Ovary (tissue), 9 donors: ENCODE measurements around the gene PYDC1. TPM values are rescaled to one million over a fixed set of nuclear protein-coding genes. Genes with fewer than 3 reads are reported as not detected.

Source experiments
- DNase-seq, 5 donors: peaks; one replicate each; pipeline ENCODE4 v3.0.0-alpha.2; 2019 to 2020
- H3K27ac ChIP-seq, 2 donors: fragments of 200-600 bp; one replicate each; pipeline versions ENCODE4 v1.5.1 to v1.8.0; 2019 to 2022
- H3K27me3 ChIP-seq: fragments of 200-600 bp; one replicate; pipeline ENCODE4 v1.8.0; 2022
- H3K36me3 ChIP-seq: fragments of 200-600 bp; sonication (generic); one replicate; pipeline ENCODE4 v1.5.1; 2019
- H3K4me1 ChIP-seq: one replicate; pipeline ENCODE4 v1.8.1; 2013; ENCODE audit warnings: mild to moderate bottlenecking, moderate library complexity; ENCODE audit not compliant: insufficient read depth
- H3K4me3 ChIP-seq: fragments of 200-600 bp; sonication (generic); one replicate; pipeline ENCODE4 v1.5.1; 2017
- H3K9me3 ChIP-seq, 2 donors: fragments of 200-600 bp in 1 of 2; sonication (generic) in 1 of 2; one replicate each; pipeline versions ENCODE4 v1.5.1 to v1.8.1; 2013 to 2019; ENCODE audit warnings: mild to moderate bottlenecking in 1 of 2, moderate library complexity in 1 of 2
- CTCF ChIP-seq, 3 donors: fragments of 450-650 bp in 2 of 3; fragments of 200-600 bp in 1 of 3; IDR thresholded peaks; one replicate each; pipeline versions ENCODE4 v1.5.1 to v1.8.0; 2016 to 2022; ENCODE audit warnings: antibody characterized with exemption in 3 of 3, mild to moderate bottlenecking in 1 of 3
- EP300 ChIP-seq: sonication (generic); formaldehyde crosslinking; IDR thresholded peaks from one replicate; pipeline ENCODE4 v1.6.1; 2017; ENCODE audit warnings: antibody characterized with exemption
- POLR2A ChIP-seq: fragments of 450-650 bp; IDR thresholded peaks from one replicate; pipeline ENCODE4 v1.6.1; 2017; ENCODE audit warnings: antibody characterized with exemption, mild to moderate bottlenecking, moderate library complexity
- WGBS, 3 donors: extraction: QIAGEN DNeasy Blood & Tissue Kit in 1 of 3; methylation state at CpG; one replicate each; pipeline versions ENCODE4 v1.1.5 to v1.1.7; 2013 to 2017; 5-methylcytosine and 5-hydroxymethylcytosine counted together
- intact Hi-C, 4 donors: fragments of 100-400 bp; cut with DNase I; formaldehyde crosslinking; loops; one replicate each; pipeline versions ENCODE4 v1.11.0 to v1.15.1; 2022 to 2023
- polyA plus RNA-seq, 2 donors: library from polyadenylated mRNA; stranded (reverse); fragments of 200-250 nt in 1 of 2; fragments of 350-450 nt in 1 of 2; fragmentation: Illumina TruSeq in 1 of 2; extraction: RNeasy Lipid Tissue Mini Kit (QIAGEN cat#74804) in 1 of 2; gene quantifications; one replicate each; pipeline ENCODE4 v1.2.3, GENCODE V29; 2013 to 2014
- total RNA-seq, 7 donors: library from RNA; depleted of rRNA in 2 of 7; stranded (reverse); fragments of >200 nt in 2 of 7; fragmentation: NEBNext Ultra II Directional in 3 of 7; extraction: Animal tissue kit (Norgen Biotek cat#: 25700) in 3 of 7; gene quantifications; one replicate each; pipeline versions ENCODE4 v1.1.0 to v1.2.4, GENCODE V29; 2016 to 2023
- donor health status: DM: no; HTN: no; CAD: no; lungs with moderate emphysema.
- donor health status: DM: no; HTN: no; CAD: no.
- donor health status: Bipolar disorder and iron deficiency.
- donor health status: DM: yes; HTN: yes; CAD: no.
- donor health status: DM: no; HTN: no; CAD: no.
- donor health status: DM: yes; HTN: yes; CAD: no.

PYDC1 gene
- total and polyA plus RNA-seq, 9 donors, result not detected

- Histone ChIP-seq H3K4me3 (no peak overlapping the region), H3K4me1 (peaks cover 16% of the 10 kb centered on the region), H3K27me3 (no peaks in the 10 kb centered on the region), H3K36me3 (no peaks in the 10 kb centered on the region), H3K27ac (no peak overlapping the region), H3K9me3 (no peaks in the 10 kb centered on the region)
- DNase-seq, result no peak
- intact Hi-C loops, result loop anchor here in 2 of 4 donors (10.0 kb wide), 5 partner anchors 51 to 519 kb away; partner anchors contain the start of genes PRSS53 (in 1 of the 2) and PRSS8 (in 1 of the 2)
- TF ChIP-seq POLR2A (no peak), EP300 (no peak), CTCF (IDR thresholded peaks at IDR 0.05) (no peak)
- WGBS, 3 donors, result 33 to 42% (median 37%) methylated on average over 7 of the region's 7 CpGs
These were observed 30.8 kb downstream of the PYDC1 start for GRCh38 chr16:31186176-31186575.

GRCh38 chr16:31185339-31185738 lies 31.6 kb downstream of the PYDC1 start:
- Histone ChIP-seq H3K4me3 (no peak overlapping the region), H3K9me3 (no peaks in the 10 kb centered on the region), H3K36me3 (no peaks in the 10 kb centered on the region), H3K27ac (no peak overlapping the region), H3K27me3 (no peaks in the 10 kb centered on the region), H3K4me1 (peaks cover 16% of the 10 kb centered on the region)
- intact Hi-C loops, result loop anchor here in 2 of 4 donors (10.0 kb wide), 5 partner anchors 51 to 519 kb away; partner anchors contain the start of genes PRSS53 (in 1 of the 2) and PRSS8 (in 1 of the 2)
- no peak for TF ChIP-seq CTCF (IDR thresholded peaks at IDR 0.05)
- no peak for TF ChIP-seq POLR2A
- TF ChIP-seq EP300, result no peak
- no peak for DNase-seq
- WGBS, 3 donors, result 45 to 53% (median 52%) methylated on average over 5 of the region's 5 CpGs

- Histone ChIP-seq H3K36me3 (no peaks in the 10 kb centered on the region), H3K9me3 (no peaks in the 10 kb centered on the region), H3K4me1 (peaks cover 16% of the 10 kb centered on the region), H3K27me3 (no peaks in the 10 kb centered on the region), H3K27ac (no peak overlapping the region), H3K4me3 (no peak overlapping the region)
- WGBS, 3 donors, result 89% methylated on average over 14 of the region's 14 CpGs
- DNase-seq, result no peak
- intact Hi-C loops, result loop anchor here in 2 of 4 donors (5.0 to 10.0 kb wide), 6 partner anchors 50 to 520 kb away; partner anchors contain the start of genes PRSS53 (in 1 of the 2), PRSS8 (in 1 of the 2) and ZNF843 (in 1 of the 2)
- TF ChIP-seq POLR2A (no peak), EP300 (no peak), CTCF (IDR thresholded peaks at IDR 0.05) (no peak)
These were observed 32.0 kb downstream of the PYDC1 start for GRCh38 chr16:31184888-31185287.

- no peaks in the 10 kb centered on the region for H3K27me3 ChIP-seq
- H3K4me1 ChIP-seq, result peaks cover 16% of the 10 kb centered on the region
- intact Hi-C loops, result loop anchor here in 2 of 4 donors (5.0 to 10.0 kb wide), 6 partner anchors 49 to 521 kb away; partner anchors contain the start of genes PRSS53 (in 1 of the 2), PRSS8 (in 1 of the 2) and ZNF843 (in 1 of the 2)
- no peak for TF ChIP-seq EP300
- TF ChIP-seq POLR2A, result no peak
- no peak for TF ChIP-seq CTCF (IDR thresholded peaks at IDR 0.05)
- no peaks in the 10 kb centered on the region for H3K9me3 ChIP-seq
- no peak for DNase-seq
- no peaks in the 10 kb centered on the region for H3K36me3 ChIP-seq
- no peak overlapping the region for H3K27ac ChIP-seq
- WGBS, 3 donors, result 52 to 55% (median 52%) methylated on average over 10 of the region's 10 CpGs
- H3K4me3 ChIP-seq, result no peak overlapping the region
These were observed 33.2 kb downstream of the PYDC1 start for GRCh38 chr16:31183432-31184428.
